Measurements from ENCODE around the gene LRRC15. TPM values are rescaled to one million over a fixed set of nuclear protein-coding genes. Genes with fewer than 3 reads are reported as not detected.

LRRC15 gene
- total RNA-seq, 2 experiments from 2014 or later, result not detected

DNA sequence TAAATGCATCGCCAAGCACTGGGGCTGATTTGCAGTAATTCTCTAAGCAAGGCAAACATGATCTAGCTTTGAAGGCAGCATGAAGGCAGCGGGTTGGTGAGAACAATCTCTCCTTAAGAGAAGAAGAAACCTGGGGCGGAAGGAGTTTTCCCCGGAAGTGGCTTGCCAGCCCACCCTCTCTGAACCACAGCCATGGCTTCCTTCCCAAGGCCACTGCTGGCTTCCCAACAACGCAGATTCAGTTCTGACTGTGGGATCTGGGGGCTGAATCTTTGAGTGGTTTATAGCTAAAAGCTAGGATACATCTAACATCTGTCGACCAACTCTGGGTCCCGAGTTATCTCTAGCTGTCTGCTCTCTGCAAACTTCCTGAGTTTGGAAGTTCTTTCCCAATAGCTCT is 14.2 kb downstream of the LRRC15 start:
- no peaks in the 10 kb centered on the region for H3K4me1 Mint-ChIP-seq (ENCODE audit: low read depth)

DNA sequence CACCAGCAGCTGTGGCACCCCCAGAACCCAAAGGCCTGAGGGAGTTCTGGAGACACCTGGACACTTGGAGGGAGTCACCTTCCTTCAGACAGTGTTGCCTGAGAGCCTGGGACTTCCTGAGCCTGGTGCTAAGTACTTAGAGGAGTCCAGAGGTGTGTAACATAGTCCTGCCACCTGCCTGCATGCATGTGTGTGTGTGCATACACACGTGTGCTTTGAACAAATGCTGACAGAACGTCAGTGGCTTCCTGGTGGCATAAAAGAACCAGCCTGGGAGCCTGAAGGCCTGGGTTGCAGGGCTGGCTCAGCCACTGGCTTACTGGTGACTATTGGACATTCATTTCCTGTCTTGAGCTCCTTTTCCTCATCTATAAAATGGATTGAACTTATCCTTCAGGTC is 15.2 kb downstream of the LRRC15 start:
- Mint-ChIP-seq H3K36me3 (ENCODE audit: low read depth) (no peaks in the 10 kb centered on the region), H3K9me3 (ENCODE audit: insufficient read depth) (no peaks in the 10 kb centered on the region), H3K4me1 (ENCODE audit: low read depth) (no peaks in the 10 kb centered on the region), H3K4me3 (no peak overlapping the region), H3K27ac (no peak overlapping the region), H3K27me3 (ENCODE audit: low read depth) (no peaks in the 10 kb centered on the region)
- CTCF ChIA-PET, result no interaction called here
- POLR2A ChIA-PET, result no interaction called here
- ATAC-seq (no peak), DNase-seq (no peak)

More for the DNA sequence above, 14.2 kb downstream of the LRRC15 start:
- CTCF ChIA-PET, result interaction anchor here (1.0 to 1.4 kb wide), 2 partner anchors 11 to 48 kb away, joined by 3 to 7 read pairs; no protein-coding TSS in a partner anchor
- H3K27me3 Mint-ChIP-seq (ENCODE audit: low read depth), result no peaks in the 10 kb centered on the region
- no peak for ATAC-seq
- no peak overlapping the region for H3K27ac Mint-ChIP-seq
- POLR2A ChIA-PET, result no interaction called here
- no peaks in the 10 kb centered on the region for H3K9me3 Mint-ChIP-seq (ENCODE audit: insufficient read depth)
- no peak overlapping the region for H3K4me3 Mint-ChIP-seq
- no peaks in the 10 kb centered on the region for H3K36me3 Mint-ChIP-seq (ENCODE audit: low read depth)
- DNase-seq, result no peak

DNA sequence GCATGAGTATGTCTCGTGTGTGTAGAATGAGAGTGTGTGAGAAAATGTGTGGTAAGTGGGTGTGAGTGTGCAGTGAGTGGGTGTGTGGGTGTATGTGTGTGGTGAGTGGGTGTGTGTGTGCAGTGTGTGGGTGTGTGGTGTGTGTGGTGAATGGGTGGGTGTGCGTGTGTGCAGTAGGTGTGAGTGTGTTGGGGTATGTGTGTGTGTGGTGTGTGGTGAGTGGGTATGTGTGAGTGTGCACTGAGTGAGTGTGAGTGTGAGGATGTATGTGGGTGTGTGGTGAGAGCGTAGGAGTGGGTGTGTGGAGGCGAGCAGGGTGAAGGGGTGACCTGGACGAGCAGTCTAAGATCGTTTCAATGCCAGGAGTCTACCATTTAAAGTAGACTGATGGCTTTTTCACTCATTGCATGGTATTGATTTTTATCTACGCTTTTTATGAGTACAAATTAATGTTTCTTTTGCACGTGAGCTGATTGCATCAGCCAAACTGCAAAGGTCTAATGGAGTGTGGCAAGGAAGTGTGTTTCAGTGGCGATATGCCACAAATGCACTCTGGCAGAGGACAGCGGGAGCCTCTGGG is 16.8 kb downstream of the LRRC15 start:
- no peak overlapping the region for H3K4me3 Mint-ChIP-seq
- ATAC-seq (no peak), DNase-seq (no peak)
- CTCF ChIA-PET, result interaction anchor here (0.6 to 1.0 kb wide), 2 partner anchors 8 to 10 kb away, joined by 3 read pairs; no protein-coding TSS in a partner anchor
- no peak overlapping the region for H3K27ac Mint-ChIP-seq
- no peaks in the 10 kb centered on the region for H3K4me1 Mint-ChIP-seq (ENCODE audit: low read depth)
- no peaks in the 10 kb centered on the region for H3K36me3 Mint-ChIP-seq (ENCODE audit: low read depth)
- H3K9me3 Mint-ChIP-seq (ENCODE audit: insufficient read depth), result no peaks in the 10 kb centered on the region
- no peaks in the 10 kb centered on the region for H3K27me3 Mint-ChIP-seq (ENCODE audit: low read depth)
- POLR2A ChIA-PET, result no interaction called here

- ATAC-seq, result no peak
- ChIA-PET CTCF (no interaction called here), POLR2A (no interaction called here)
- Mint-ChIP-seq H3K27me3 (ENCODE audit: low read depth) (no peaks in the 10 kb centered on the region), H3K9me3 (ENCODE audit: insufficient read depth) (no peaks in the 10 kb centered on the region), H3K4me3 (no peak overlapping the region), H3K36me3 (ENCODE audit: low read depth) (no peaks in the 10 kb centered on the region), H3K4me1 (ENCODE audit: low read depth) (no peaks in the 10 kb centered on the region), H3K27ac (no peak overlapping the region)
- no peak for DNase-seq
Observed at GRCh38 chr3:194351952-194352536, 17.5 kb downstream of the LRRC15 start.

DNA sequence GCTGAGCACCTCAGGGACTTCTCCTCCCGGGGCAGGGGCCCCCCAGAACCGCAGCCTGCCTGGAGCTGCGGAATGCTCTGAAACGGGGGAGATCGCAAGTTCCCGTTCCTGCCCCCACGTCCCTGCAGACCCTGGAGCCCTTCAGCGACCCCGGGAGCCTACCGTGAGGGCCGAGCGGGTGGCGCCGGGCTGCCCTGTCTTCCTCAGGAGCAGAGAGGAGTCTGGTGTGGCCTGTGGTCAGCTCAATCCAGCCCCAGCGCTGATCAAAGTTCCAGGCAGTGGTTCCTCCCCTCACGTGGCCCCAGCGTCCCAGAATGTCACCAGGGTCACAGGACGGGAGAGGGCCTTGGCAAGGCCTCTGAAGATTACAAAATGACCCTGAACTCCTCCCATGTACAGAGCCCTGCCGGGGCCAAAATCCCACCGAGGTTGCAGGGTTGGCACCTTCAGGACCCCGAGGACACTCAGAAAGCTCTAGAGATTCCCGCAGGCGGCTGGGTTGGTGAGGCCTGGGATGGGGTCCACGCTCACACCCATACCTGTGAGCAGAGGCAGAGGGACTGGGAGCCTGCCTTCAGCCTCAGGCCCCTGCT is 18.4 kb downstream of the LRRC15 start, which contains the start of gene CPN2:
CPN2 (minus strand) TSS at position 249 of the 593 bp plus-strand sequence. CDS start 8,626 bp downstream, outside the sequence.
- ChIA-PET POLR2A (no interaction called here), CTCF (interaction anchor here (0.8 to 1.0 kb wide), 2 partner anchors 18 to 47 kb away, joined by 3 to 4 read pairs; no protein-coding TSS in a partner anchor)
- Mint-ChIP-seq H3K9me3 (ENCODE audit: insufficient read depth) (no peaks in the 10 kb centered on the region), H3K4me1 (ENCODE audit: low read depth) (no peaks in the 10 kb centered on the region), H3K27me3 (ENCODE audit: low read depth) (no peaks in the 10 kb centered on the region), H3K4me3 (no peak within 1 kb of the TSS), H3K36me3 (ENCODE audit: low read depth) (no peaks in the 10 kb centered on the region), H3K27ac (no peak within 1 kb of the TSS)
- no peak for ATAC-seq
- no peak for DNase-seq

DNA sequence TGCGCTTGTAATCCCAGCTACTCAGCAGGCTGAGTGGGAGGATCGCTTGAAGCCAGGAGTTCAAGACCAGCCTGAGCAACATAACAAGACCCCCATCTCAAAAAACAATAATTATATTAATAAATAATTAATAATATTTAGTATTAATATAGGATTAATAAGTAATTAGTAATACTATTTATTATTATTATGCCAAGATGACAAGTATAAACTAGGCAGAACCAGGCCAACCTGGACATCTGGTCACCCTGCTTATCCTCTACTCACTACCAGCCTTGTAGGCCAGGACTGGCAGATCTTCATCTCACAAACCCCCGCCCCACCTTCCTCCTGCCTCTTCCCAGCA is 18.8 kb downstream of the LRRC15 start:
- no peak for DNase-seq
- Mint-ChIP-seq H3K27ac (no peak overlapping the region), H3K4me3 (no peak overlapping the region), H3K36me3 (ENCODE audit: low read depth) (no peaks in the 10 kb centered on the region), H3K9me3 (ENCODE audit: insufficient read depth) (no peaks in the 10 kb centered on the region), H3K4me1 (ENCODE audit: low read depth) (no peaks in the 10 kb centered on the region), H3K27me3 (ENCODE audit: low read depth) (no peaks in the 10 kb centered on the region)
- POLR2A ChIA-PET, result no interaction called here
- CTCF ChIA-PET, result interaction anchor here (0.8 to 1.0 kb wide), 2 partner anchors 17 to 47 kb away, joined by 3 to 4 read pairs; no protein-coding TSS in a partner anchor
- no peak for ATAC-seq

DNA sequence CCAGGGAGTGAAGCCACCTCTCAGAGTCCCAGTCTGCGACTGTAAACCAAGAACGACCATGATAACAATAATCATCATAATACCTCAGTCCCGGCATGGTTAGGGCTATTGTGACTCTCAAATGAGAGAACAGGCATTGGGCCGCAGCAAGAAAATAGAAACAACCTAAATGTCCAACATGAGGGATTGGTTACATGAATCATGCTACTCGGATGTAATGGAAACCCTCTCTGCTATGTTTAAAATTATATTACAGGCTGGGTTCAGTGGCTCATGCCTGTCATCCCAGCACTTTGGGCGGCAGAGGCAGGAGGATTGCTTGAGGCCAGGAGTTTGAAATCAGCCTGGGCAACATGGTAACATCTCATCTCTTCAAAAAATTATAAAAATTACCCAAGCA is 21.2 kb downstream of the LRRC15 start:
- DNase-seq, result no peak
- POLR2A ChIA-PET, result no interaction called here
- Mint-ChIP-seq H3K27ac (no peak overlapping the region), H3K4me3 (no peak overlapping the region), H3K4me1 (ENCODE audit: low read depth) (no peaks in the 10 kb centered on the region), H3K27me3 (ENCODE audit: low read depth) (no peaks in the 10 kb centered on the region), H3K36me3 (ENCODE audit: low read depth) (no peaks in the 10 kb centered on the region), H3K9me3 (ENCODE audit: insufficient read depth) (no peaks in the 10 kb centered on the region)
- CTCF ChIA-PET, result no interaction called here
- no peak for ATAC-seq

DNA sequence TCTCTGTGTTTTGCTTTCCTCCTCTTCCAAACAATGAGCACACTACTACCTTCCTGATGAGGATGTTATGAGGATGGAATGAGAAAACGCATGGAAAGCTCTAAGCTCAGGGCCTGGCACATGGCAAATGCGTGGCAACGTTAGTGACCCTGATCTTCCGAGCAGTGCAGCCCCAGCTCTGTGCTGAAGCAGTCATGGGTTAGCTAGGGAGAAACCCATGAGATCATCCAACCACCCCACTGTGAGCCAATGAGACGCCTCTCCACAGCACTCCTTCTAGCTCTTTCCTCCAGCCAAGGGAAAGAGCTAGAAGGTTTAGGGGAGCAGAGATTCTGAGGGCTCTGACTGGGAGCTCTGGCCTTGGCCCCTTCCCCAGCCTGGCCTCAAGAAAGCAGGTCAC is 22.9 kb downstream of the LRRC15 start:
- POLR2A ChIA-PET, result no interaction called here
- no peak for ATAC-seq
- H3K4me1 Mint-ChIP-seq (ENCODE audit: low read depth), result no peaks in the 10 kb centered on the region
- no peak overlapping the region for H3K4me3 Mint-ChIP-seq
- H3K27ac Mint-ChIP-seq, result no peak overlapping the region
- CTCF ChIA-PET, result interaction anchor here (2.2 to 4.0 kb wide), 2 partner anchors 13 to 57 kb away, joined by 9 to 29 read pairs; no protein-coding TSS in a partner anchor
- H3K27me3 Mint-ChIP-seq (ENCODE audit: low read depth), result peaks cover 5% of the 10 kb centered on the region
- H3K9me3 Mint-ChIP-seq (ENCODE audit: insufficient read depth), result no peaks in the 10 kb centered on the region
- no peaks in the 10 kb centered on the region for H3K36me3 Mint-ChIP-seq (ENCODE audit: low read depth)
- DNase-seq, result no peak

DNA sequence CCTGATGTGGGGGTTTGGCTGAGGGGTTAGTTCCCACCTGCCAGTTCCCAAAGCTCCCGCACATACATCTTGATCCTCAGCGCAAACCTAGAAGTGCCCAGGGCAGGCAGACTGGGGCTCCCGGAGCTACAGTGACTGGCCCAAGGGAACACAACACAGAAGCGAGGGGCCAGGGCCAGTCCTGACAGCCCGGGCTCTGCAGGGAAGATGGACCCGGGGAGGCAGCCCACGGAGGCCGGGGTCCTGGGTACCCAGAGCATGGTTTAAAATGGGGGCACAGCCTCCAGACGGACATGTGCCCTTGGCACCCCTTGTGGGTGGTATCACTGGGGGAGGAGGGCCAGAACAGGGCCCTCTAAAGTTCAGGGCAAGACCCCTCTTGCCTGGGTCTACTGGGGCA is 23.5 kb downstream of the LRRC15 start:
- H3K36me3 Mint-ChIP-seq (ENCODE audit: low read depth), result no peaks in the 10 kb centered on the region
- no peak overlapping the region for H3K4me3 Mint-ChIP-seq
- DNase-seq (no peak), ATAC-seq (no peak)
- no peaks in the 10 kb centered on the region for H3K4me1 Mint-ChIP-seq (ENCODE audit: low read depth)
- POLR2A ChIA-PET, result no interaction called here
- peaks cover 5% of the 10 kb centered on the region for H3K27me3 Mint-ChIP-seq (ENCODE audit: low read depth)
- H3K9me3 Mint-ChIP-seq (ENCODE audit: insufficient read depth), result no peaks in the 10 kb centered on the region
- CTCF ChIA-PET, result interaction anchor here (0.9 to 4.0 kb wide), 5 partner anchors 12 to 61 kb away, joined by 3 to 29 read pairs (median 4); no protein-coding TSS in a partner anchor
- H3K27ac Mint-ChIP-seq, result no peak overlapping the region

DNA sequence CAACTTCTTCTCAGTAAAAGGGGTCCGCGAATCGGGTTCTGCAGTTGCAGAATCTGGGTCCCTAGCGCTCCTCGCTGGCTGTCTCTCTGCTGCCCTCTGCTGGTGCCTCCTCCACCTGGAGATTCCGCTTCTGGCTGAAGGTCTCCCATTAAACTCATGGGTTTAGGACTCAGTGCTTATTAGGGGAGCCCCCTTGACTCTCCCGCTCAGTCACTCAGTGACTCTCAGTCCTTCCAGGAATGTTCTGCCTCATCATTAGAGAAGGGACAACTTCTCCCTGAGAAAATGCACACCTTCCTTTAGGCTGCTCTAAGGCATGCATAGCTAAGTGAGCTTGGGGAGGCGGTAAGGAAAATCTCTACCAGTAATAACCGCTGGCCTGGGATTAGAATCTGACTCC is 25.5 kb downstream of the LRRC15 start:
- Mint-ChIP-seq H3K27ac (no peak overlapping the region), H3K36me3 (ENCODE audit: low read depth) (no peaks in the 10 kb centered on the region), H3K4me3 (no peak overlapping the region), H3K27me3 (ENCODE audit: low read depth) (peaks cover 5% of the 10 kb centered on the region), H3K4me1 (ENCODE audit: low read depth) (no peaks in the 10 kb centered on the region), H3K9me3 (ENCODE audit: insufficient read depth) (no peaks in the 10 kb centered on the region)
- ATAC-seq, result peak; percentile 73
- ChIA-PET CTCF (interaction anchor here (0.6 to 4.0 kb wide), 41 partner anchors 9 to 678 kb away, joined by 3 to 29 read pairs (median 4); partner anchors contain the start of gene GP5), POLR2A (no interaction called here)
- DNase-seq, result peak; percentile 78

DNA sequence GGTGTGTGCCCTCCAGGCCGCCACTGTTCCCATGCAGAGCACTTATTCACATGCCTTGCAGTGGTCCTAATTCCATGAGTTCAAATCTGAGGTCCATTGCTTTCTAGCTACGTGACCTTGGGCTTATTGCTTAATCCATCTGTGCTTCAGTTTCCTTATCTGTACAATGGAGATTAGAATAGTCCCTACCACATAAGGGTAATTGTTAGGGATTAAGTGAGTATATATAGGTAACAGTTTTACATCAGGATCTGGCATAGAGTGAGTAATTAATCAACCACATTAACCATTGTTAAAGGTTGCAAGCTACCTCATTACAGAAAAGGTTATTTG is 26.0 kb downstream of the LRRC15 start:
- Mint-ChIP-seq H3K27me3 (ENCODE audit: low read depth) (peaks cover 5% of the 10 kb centered on the region), H3K27ac (no peak overlapping the region), H3K9me3 (ENCODE audit: insufficient read depth) (no peaks in the 10 kb centered on the region), H3K4me3 (no peak overlapping the region), H3K4me1 (ENCODE audit: low read depth) (no peaks in the 10 kb centered on the region), H3K36me3 (ENCODE audit: low read depth) (no peaks in the 10 kb centered on the region)
- ATAC-seq (no peak), DNase-seq (no peak)
- ChIA-PET CTCF (interaction anchor here (0.6 to 4.0 kb wide), 39 partner anchors 8 to 678 kb away, joined by 3 to 29 read pairs (median 4); partner anchors contain the start of gene GP5), POLR2A (no interaction called here)

DNA sequence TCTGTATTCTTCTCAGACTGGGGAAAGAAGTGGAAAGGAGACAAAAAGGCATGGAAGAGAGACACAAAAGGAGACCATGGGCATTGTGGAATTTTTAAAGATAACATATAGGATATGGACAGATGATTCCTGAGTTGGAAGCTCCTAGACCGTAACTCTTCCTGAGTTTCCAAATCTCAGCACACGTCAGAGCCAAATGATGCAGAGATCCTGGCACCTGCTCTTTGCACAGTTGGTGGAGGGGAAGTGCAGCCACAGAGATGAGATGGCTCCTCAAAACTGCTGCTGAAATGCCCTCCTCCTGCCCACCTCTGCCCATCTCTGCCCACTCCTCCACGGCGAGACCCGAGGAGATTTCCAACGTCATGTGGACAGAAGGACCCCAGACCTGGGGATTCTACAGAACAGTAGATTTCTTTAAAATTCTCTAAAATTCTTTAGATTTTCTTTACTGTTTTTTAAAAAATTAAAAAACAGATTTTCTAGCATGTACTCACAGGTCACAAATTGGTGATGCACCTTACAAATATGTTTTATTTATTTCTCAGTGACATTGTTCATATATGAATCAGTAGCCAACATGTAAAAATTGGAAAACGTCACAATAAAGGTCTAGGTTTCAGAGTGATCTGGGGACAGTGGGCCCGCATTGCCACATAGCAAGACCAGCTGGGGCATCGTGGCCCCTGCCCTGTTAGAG is 26.5 kb downstream of the LRRC15 start:
- ChIA-PET POLR2A (no interaction called here), CTCF (interaction anchor here (0.6 to 4.0 kb wide), 40 partner anchors 8 to 680 kb away, joined by 3 to 29 read pairs (median 4); partner anchors contain the start of gene GP5)
- peaks cover 5% of the 10 kb centered on the region for H3K27me3 Mint-ChIP-seq (ENCODE audit: low read depth)
- no peaks in the 10 kb centered on the region for H3K36me3 Mint-ChIP-seq (ENCODE audit: low read depth)
- no peak for ATAC-seq
- H3K4me3 Mint-ChIP-seq, result no peak overlapping the region
- H3K4me1 Mint-ChIP-seq (ENCODE audit: low read depth), result no peaks in the 10 kb centered on the region
- no peaks in the 10 kb centered on the region for H3K9me3 Mint-ChIP-seq (ENCODE audit: insufficient read depth)
- no peak overlapping the region for H3K27ac Mint-ChIP-seq
- no peak for DNase-seq
